IMR-90 (cell line): ENCODE data around the gene AVP.

Experiments
- BHLHE40 ChIP-seq: fragments of 150-350 bp; IDR thresholded peaks from 2 replicates; pipeline ENCODE4 v1.6.1; 2016; ENCODE audit warnings: mild to moderate bottlenecking, low read depth, low read length
- FOS ChIP-seq: fragments of 150-350 bp; IDR thresholded peaks from 2 replicates; pipeline ENCODE4 v1.6.1; 2016; ENCODE audit warnings: low read depth, low read length
- MAFK ChIP-seq: IDR thresholded peaks from 2 replicates; pipeline ENCODE4 v1.6.1; 2012; ENCODE audit warnings: low read depth, low read length, improper control_type of control experiment
- POLR2A ChIP-seq: IDR thresholded peaks from 2 replicates; pipeline ENCODE4 v1.6.1; 2012; ENCODE audit warnings: mild to moderate bottlenecking, low read depth, low read length
- RAD21 ChIP-seq: IDR thresholded peaks from 2 replicates; pipeline ENCODE4 v1.6.1; 2012; ENCODE audit warnings: low read length, improper control_type of control experiment
- RCOR1 ChIP-seq: IDR thresholded peaks from 2 replicates; pipeline ENCODE4 v1.6.1; 2012; ENCODE audit warnings: mild to moderate bottlenecking, low read length, improper control_type of control experiment; ENCODE audit not compliant: insufficient replicate concordance
- SMC3 ChIP-seq: fragments of 150-350 bp; IDR thresholded peaks from 2 replicates; pipeline ENCODE4 v1.6.1; 2016; ENCODE audit warnings: low read depth, mild to moderate bottlenecking, antibody characterized with exemption, low read length, moderate library complexity
- TF ChIP-seq, protein P1 (sequence below): fragments of 150-350 bp; IDR thresholded peaks from 2 replicates; pipeline ENCODE4 v1.6.1; 2016; ENCODE audit warnings: low read depth, mild to moderate bottlenecking, low read length, moderate library complexity, borderline replicate concordance
- TF ChIP-seq, protein P2 (sequence below): conservative IDR thresholded peaks from 2 replicates; pipeline ENCODE4 v1.5.1; 2012; ENCODE audit warnings: mild to moderate bottlenecking, low read depth, low read length, improper control_type of control experiment

DNA sequence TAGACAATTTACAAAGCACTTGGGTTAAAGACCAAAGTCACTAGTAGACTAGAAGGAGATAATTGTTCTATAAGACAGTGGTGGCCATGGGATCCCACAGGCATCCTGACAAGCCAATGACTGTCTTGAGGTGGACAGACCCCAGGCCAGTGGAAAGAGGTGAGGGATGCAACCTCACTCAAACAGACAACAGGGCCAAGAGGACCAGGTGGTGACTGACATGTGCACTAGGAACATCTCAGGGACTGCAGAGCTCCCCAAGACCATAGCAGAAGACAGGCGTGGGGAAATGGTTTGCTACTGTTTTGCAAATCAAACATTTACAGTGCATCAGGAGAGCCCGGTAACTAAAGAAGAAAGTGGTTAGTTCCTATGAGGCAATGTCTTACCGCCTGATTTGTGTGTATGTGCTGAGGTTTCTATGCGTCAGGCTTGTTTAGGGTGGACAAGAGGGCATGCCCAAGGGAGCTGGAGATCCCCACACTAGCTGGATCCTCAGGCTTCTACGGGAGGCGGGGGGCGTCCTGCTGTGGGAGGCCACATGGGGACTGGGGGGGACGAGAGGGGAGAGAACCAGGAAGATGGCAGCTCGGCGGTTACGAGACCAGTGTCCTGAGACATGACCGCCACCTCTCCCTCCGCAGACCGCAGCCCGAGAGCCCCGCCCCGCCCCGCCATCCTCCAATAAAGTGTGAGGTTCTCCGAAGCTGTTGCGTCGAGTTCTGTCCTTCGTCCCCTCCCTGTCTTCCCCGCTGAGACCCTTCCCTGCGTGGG is 39.3 kb downstream of the AVP start:
- TF ChIP-seq, protein P1, sequence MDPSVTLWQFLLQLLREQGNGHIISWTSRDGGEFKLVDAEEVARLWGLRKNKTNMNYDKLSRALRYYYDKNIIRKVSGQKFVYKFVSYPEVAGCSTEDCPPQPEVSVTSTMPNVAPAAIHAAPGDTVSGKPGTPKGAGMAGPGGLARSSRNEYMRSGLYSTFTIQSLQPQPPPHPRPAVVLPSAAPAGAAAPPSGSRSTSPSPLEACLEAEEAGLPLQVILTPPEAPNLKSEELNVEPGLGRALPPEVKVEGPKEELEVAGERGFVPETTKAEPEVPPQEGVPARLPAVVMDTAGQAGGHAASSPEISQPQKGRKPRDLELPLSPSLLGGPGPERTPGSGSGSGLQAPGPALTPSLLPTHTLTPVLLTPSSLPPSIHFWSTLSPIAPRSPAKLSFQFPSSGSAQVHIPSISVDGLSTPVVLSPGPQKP: no peak
- TF ChIP-seq, protein P2, sequence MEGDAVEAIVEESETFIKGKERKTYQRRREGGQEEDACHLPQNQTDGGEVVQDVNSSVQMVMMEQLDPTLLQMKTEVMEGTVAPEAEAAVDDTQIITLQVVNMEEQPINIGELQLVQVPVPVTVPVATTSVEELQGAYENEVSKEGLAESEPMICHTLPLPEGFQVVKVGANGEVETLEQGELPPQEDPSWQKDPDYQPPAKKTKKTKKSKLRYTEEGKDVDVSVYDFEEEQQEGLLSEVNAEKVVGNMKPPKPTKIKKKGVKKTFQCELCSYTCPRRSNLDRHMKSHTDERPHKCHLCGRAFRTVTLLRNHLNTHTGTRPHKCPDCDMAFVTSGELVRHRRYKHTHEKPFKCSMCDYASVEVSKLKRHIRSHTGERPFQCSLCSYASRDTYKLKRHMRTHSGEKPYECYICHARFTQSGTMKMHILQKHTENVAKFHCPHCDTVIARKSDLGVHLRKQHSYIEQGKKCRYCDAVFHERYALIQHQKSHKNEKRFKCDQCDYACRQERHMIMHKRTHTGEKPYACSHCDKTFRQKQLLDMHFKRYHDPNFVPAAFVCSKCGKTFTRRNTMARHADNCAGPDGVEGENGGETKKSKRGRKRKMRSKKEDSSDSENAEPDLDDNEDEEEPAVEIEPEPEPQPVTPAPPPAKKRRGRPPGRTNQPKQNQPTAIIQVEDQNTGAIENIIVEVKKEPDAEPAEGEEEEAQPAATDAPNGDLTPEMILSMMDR: no peak
- TF ChIP-seq POLR2A: no peak
- no peak for TF ChIP-seq SMC3
- TF ChIP-seq RAD21: no peak
- no peak for TF ChIP-seq FOS
- no peak for TF ChIP-seq MAFK
- no peak for TF ChIP-seq BHLHE40
- TF ChIP-seq RCOR1: no peak
